ENCODE data around the gene PTPN6.

The PTPN6 gene

DNA sequence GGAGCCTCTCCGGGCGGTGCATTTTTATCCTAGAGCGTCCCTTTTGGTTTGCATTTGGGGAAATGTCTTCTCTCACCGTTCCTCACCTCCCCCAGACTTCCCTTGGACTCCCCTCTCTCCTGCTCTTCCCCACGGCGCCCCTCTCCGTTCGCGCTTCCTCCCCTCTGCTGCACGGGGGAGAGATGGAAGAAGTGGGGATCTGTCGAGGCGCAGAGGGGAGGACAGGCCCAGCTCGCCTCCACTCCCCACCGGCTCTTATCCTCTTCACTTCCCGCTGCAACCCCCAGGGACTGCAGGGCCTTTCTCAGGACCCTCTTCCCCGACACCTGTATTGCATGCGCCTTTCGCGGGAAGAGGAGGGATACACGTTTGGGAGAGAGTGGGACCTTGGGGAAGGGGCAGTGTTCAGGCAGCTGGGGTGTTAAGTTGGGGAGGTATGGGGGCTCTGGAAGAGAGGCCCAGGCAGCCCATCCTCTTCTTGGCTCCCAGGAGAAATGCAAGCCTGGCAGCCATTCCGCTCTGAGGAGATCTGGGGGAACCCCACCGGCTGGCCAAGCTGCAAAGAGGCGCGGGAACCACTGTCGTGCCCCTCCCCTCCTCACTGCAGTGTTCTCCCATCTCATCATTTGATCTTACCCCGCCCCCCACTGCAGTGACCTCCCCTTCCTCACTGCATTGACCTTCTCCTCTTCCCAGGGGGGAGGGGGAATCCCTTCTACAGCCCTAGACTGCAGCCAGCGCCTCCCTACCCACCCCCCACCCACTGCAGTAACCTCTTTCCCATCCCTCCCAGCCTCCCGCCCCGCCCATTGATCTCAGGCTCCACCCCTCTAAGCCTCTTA, 36.0 kb upstream of the PTPN6 start:
- FAIRE-seq = no peak

DNA sequence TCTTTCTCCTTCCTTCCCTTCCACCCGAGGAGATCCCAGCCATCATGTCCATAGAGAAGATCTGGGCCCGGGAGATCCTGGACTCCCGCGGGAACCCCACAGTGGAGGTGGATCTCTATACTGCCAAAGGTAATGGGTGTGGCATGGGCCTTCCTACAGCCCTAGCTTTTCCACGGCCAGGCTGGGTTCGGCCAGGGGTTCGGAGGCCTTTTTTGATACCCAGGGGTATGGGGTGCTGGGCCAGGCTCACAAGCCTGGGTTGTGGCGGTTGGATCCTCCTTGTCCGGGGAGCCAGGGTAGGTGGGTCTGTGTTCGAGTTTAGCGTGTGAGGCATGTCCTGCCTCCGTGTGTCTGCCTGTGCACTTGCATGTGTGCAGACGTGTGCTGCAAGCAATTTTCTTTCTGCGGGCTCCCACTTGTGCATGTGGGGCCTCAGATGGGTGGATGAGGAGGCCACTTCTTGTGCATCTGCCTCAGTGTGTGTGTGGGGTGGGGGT, 35.3 kb upstream of the PTPN6 start:
- no peak for FAIRE-seq
- TF ChIP-seq POLR2A (IDR thresholded peaks at IDR 0.05; ENCODE audit: low read depth, low read length) (no peak), POLR2AphosphoS5 (IDR thresholded peaks at IDR 0.05; ENCODE audit: low read depth, low read length) (no peak), TAF1 (IDR thresholded peaks at IDR 0.05; ENCODE audit: borderline replicate concordance, low read depth, low read length) (no peak)
- no peak for DNase-seq (ENCODE audit: insufficient read length)

More for the DNA sequence above, 36.0 kb upstream of the PTPN6 start:
- TF ChIP-seq POLR2A (IDR thresholded peaks at IDR 0.05; ENCODE audit: low read depth, low read length) (no peak), POLR2AphosphoS5 (IDR thresholded peaks at IDR 0.05; ENCODE audit: low read depth, low read length) (no peak), TAF1 (IDR thresholded peaks at IDR 0.05; ENCODE audit: borderline replicate concordance, low read depth, low read length) (no peak)
- DNase-seq (ENCODE audit: insufficient read length) = no peak

DNA sequence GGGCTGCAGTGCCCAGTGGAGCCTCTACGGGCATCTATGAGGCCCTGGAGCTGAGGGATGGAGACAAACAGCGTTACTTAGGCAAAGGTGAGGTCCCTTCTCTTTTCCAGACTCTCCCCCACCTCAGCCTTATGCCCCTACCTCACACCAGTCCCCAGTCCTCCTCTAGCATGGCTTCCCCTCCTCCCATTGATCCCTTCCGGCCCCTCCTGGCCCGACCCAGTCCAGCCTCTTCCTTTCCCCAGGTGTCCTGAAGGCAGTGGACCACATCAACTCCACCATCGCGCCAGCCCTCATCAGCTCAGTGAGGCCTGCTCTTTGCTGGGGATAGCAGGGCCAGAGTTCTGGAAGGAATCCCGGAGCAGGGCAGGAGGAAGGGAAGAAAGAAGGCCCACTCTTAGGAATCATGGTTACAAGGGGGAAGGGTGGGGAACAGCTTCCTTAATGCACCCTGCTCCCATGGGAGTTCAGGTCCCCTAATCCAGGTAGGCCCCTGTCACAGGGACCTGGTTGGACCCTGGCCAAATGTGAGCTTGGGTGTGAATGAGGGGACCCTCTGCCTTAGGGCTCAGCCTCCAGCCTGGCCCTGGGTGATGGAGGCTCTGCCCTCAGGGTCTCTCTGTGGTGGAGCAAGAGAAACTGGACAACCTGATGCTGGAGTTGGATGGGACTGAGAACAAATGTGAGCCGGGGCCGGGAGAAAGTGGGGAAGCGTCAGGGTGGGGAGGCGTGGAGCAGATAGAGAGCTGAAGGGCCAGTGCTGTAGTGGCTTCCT, 34.5 kb upstream of the PTPN6 start:
- TF ChIP-seq POLR2A (IDR thresholded peaks at IDR 0.05; ENCODE audit: low read depth, low read length) (no peak), POLR2AphosphoS5 (IDR thresholded peaks at IDR 0.05; ENCODE audit: low read depth, low read length) (no peak), TAF1 (IDR thresholded peaks at IDR 0.05; ENCODE audit: borderline replicate concordance, low read depth, low read length) (no peak)
- DNase-seq (ENCODE audit: insufficient read length) (no peak), FAIRE-seq (no peak)

DNA sequence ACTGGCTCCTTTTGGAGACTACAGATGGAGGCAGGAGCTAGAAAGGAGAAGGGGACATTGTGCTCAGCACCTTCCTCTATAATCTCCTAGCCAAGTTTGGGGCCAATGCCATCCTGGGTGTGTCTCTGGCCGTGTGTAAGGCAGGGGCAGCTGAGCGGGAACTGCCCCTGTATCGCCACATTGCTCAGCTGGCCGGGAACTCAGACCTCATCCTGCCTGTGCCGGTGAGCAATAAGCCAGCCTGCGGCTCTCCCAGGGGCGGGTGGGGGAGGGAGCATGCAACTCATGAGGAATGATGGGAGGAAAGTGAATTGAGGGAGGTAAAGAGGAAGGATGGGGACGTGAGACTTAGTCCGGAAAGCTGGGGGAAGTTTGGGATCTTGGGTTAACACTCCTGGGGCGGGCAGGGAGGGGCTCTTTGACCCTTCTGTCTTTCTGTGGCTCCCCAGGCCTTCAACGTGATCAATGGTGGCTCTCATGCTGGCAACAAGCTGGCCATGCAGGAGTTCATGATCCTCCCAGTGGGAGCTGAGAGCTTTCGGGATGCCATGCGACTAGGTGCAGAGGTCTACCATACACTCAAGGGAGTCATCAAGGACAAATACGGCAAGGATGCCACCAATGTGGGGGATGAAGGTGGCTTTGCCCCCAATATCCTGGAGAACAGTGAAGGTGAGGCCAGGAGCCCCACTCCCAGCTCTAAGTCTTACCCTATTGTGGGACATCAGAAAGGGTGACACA, 33.5 kb upstream of the PTPN6 start:
- no peak for DNase-seq (ENCODE audit: insufficient read length)
- TF ChIP-seq POLR2AphosphoS5 (IDR thresholded peaks at IDR 0.05; ENCODE audit: low read depth, low read length) = no peak
- no peak for TF ChIP-seq POLR2A (IDR thresholded peaks at IDR 0.05; ENCODE audit: low read depth, low read length)
- TF ChIP-seq TAF1 (IDR thresholded peaks at IDR 0.05; ENCODE audit: borderline replicate concordance, low read depth, low read length) = no peak
- no peak for FAIRE-seq

DNA sequence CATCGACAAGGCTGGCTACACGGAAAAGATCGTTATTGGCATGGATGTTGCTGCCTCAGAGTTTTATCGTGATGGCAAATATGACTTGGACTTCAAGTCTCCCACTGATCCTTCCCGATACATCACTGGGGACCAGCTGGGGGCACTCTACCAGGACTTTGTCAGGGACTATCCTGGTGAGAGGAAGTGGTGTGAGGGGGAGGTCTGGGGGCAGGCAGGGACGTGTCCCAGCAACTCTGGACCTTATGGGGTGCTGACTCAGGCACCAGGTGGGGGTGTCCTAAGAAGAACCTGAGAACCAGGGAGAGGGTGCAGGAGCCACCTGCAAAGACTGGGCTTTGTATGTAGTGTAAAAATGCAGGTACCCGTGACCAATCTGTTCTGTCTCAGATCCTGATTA, 31.6 kb upstream of the PTPN6 start:
- TF ChIP-seq POLR2A (IDR thresholded peaks at IDR 0.05; ENCODE audit: low read depth, low read length) (no peak), TAF1 (IDR thresholded peaks at IDR 0.05; ENCODE audit: borderline replicate concordance, low read depth, low read length) (no peak), POLR2AphosphoS5 (IDR thresholded peaks at IDR 0.05; ENCODE audit: low read depth, low read length) (no peak)
- FAIRE-seq (no peak), DNase-seq (ENCODE audit: insufficient read length) (no peak)

DNA sequence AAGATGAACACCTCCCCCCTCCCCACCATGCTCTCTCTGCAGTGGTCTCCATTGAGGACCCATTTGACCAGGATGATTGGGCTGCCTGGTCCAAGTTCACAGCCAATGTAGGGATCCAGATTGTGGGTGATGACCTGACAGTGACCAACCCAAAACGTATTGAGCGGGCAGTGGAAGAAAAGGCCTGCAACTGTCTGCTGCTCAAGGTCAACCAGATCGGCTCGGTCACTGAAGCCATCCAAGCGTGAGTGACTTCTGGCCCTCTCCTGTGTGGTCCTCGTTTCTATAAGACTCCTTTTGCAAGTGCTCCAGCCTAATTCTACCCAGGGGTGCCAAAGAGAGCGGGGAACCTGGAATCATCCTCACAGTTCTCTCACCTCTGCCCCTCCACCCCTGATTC, 29.6 kb upstream of the PTPN6 start:
- TF ChIP-seq POLR2A (IDR thresholded peaks at IDR 0.05; ENCODE audit: low read depth, low read length) (no peak), TAF1 (IDR thresholded peaks at IDR 0.05; ENCODE audit: borderline replicate concordance, low read depth, low read length) (no peak), POLR2AphosphoS5 (IDR thresholded peaks at IDR 0.05; ENCODE audit: low read depth, low read length) (no peak; the same call in 1 of the 2 replicates)
- FAIRE-seq (no peak), DNase-seq (ENCODE audit: insufficient read length) (no peak)

DNA sequence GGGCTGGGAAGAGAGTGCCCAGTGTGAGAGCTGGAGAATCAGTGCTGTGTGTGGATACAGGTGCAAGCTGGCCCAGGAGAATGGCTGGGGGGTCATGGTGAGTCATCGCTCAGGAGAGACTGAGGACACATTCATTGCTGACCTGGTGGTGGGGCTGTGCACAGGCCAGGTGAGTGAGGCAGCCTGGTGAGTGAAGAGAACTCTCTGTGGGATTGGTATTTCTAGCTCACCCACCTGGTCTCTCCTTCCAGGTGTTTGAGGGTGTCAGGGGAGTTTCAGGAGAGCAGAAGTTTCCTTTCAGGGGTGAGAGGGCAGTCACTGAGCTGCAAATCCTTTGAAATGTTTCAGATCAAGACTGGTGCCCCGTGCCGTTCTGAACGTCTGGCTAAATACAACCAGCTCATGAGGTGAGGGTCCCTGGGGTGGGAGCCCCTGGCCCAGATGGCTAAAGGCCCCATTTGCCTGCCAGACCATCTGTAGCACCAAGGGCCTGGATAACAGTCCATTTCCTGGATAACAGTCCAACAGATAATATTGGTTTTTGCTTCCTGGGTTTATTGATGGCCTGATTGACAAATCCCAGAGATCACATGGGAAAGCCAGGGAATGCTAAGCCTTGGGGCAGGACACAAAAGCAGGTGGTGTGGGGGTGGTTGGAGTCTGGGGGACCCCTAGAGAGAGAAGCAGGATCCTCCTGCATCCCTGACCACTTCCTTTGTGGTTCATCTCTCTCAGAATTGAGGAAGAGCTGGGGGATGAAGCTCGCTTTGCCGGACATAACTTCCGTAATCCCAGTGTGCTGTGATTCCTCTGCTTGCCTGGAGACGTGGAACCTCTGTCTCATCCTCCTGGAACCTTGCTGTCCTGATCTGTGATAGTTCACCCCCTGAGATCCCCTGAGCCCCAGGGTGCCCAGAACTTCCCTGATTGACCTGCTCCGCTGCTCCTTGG, 28.9 kb upstream of the PTPN6 start:
- DNase-seq (ENCODE audit: insufficient read length) (no peak), FAIRE-seq (peak; percentile 9)
- no peak for TF ChIP-seq POLR2A (IDR thresholded peaks at IDR 0.05; ENCODE audit: low read depth, low read length)
- no peak for TF ChIP-seq TAF1 (IDR thresholded peaks at IDR 0.05; ENCODE audit: borderline replicate concordance, low read depth, low read length)
- no peak for TF ChIP-seq POLR2AphosphoS5 (IDR thresholded peaks at IDR 0.05; ENCODE audit: low read depth, low read length)

DNA sequence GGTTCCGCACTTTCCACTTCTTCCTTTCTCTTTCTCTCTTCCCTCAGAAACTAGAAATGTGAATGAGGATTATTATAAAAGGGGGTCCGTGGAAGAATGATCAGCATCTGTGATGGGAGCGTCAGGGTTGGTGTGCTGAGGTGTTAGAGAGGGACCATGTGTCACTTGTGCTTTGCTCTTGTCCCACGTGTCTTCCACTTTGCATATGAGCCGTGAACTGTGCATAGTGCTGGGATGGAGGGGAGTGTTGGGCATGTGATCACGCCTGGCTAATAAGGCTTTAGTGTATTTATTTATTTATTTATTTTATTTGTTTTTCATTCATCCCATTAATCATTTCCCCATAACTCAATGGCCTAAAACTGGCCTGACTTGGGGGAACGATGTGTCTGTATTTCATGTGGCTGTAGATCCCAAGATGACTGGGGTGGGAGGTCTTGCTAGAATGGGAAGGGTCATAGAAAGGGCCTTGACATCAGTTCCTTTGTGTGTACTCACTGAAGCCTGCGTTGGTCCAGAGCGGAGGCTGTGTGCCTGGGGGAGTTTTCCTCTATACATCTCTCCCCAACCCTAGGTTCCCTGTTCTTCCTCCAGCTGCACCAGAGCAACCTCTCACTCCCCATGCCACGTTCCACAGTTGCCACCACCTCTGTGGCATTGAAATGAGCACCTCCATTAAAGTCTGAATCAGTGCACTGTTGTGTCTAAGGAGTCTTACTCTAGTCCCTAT, 28.0 kb upstream of the PTPN6 start:
- FAIRE-seq = peak; percentile 21
- TF ChIP-seq POLR2AphosphoS5 (IDR thresholded peaks at IDR 0.05; ENCODE audit: low read depth, low read length) (no peak), TAF1 (IDR thresholded peaks at IDR 0.05; ENCODE audit: borderline replicate concordance, low read depth, low read length) (no peak), POLR2A (IDR thresholded peaks at IDR 0.05; ENCODE audit: low read depth, low read length) (no peak)

DNA sequence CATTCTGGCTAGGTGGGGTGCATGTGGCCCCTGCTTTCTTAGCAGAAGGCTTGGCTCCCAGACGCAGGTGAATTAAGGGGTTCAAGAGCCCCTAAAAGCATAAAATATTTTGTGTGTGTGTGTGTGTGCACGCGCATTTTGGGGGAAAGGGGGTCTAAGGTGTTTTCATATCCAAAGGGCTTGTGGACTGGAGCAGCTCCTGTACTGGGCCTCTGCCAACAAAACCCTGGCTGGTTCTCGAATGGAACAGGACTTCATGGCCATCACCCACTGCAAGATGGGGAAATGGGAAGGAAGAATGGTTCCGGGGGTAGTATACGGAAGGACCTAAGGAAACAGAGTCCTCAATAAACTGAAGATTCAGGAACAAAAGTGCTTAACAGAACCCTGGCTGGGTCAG, 27.3 kb upstream of the PTPN6 start:
- FAIRE-seq (no peak), DNase-seq (ENCODE audit: insufficient read length) (no peak)
- no peak for TF ChIP-seq TAF1 (IDR thresholded peaks at IDR 0.05; ENCODE audit: borderline replicate concordance, low read depth, low read length)
- no peak for TF ChIP-seq POLR2AphosphoS5 (IDR thresholded peaks at IDR 0.05; ENCODE audit: low read depth, low read length)

More for the DNA sequence above, 28.0 kb upstream of the PTPN6 start:
- DNase-seq (ENCODE audit: insufficient read length) = no peak

DNA sequence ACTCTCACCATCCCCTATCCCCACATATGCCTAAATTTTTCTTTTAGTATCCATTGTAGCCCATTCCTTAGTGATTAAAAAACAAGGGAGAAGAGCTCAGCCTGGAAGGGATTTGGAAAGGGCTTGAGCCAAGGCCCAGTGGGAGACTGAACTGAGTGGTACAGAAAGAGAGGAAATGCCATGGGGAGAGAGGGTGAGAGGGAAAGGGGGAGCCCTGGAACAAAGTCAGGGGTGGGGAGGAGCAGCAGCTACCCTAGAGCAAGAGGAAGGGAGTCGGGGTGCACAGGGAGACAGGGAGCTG, 26.0 kb upstream of the PTPN6 start:
- FAIRE-seq (no peak), DNase-seq (ENCODE audit: insufficient read length) (no peak)

More for the DNA sequence above, 26.0 kb upstream of the PTPN6 start:
- TF ChIP-seq TAF1 (IDR thresholded peaks at IDR 0.05; ENCODE audit: borderline replicate concordance, low read depth, low read length) (no peak), POLR2A (IDR thresholded peaks at IDR 0.05; ENCODE audit: low read depth, low read length) (no peak), POLR2AphosphoS5 (IDR thresholded peaks at IDR 0.05; ENCODE audit: low read depth, low read length) (no peak)

Measured in GM12892 (cell line).